ENCODE measurements around the gene PCGF3.

GRCh38 chr4:677431-678293 lies 28.0 kb upstream of the PCGF3 start:
- TF ChIP-seq CTCF (IDR thresholded peaks at IDR 0.05), result no peak
- TF ChIP-seq POLR2AphosphoS5 (IDR thresholded peaks at IDR 0.05), result no peak
- no peak for TF ChIP-seq POLR2A (IDR thresholded peaks at IDR 0.05; ENCODE audit: low read depth)
- TF ChIP-seq EP300 (IDR thresholded peaks at IDR 0.05), result no peak

Measured in esophagus muscularis mucosa (tissue), 4 donors.